Activated CD8-positive, alpha-beta memory T cell treated with anti-CD3 and anti-CD28 coated beads, Interleukin-2, amount 50 U/mL, for 48 hours (primary cell): ENCODE results near the gene ARHGEF5.
"Not testable (repeated sequence)": the region's sequence is repeated elsewhere in the genome, so short reads cannot be mapped to it uniquely, and the experiment has no call there.

Experiments used
- DNase-seq: peaks from one replicate; pipeline ENCODE4 v3.0.0-alpha.2; 2020

The ARHGEF5 gene

GRCh38 chr7:144355176-144355822 is at the start of gene ARHGEF5:
Gene ARHGEF5, plus strand, starts transcription at chr7:144355402. Its CDS starts 7,268 bp downstream, at chr7:144362670.
- not testable (repeated sequence) for DNase-seq

DNA sequence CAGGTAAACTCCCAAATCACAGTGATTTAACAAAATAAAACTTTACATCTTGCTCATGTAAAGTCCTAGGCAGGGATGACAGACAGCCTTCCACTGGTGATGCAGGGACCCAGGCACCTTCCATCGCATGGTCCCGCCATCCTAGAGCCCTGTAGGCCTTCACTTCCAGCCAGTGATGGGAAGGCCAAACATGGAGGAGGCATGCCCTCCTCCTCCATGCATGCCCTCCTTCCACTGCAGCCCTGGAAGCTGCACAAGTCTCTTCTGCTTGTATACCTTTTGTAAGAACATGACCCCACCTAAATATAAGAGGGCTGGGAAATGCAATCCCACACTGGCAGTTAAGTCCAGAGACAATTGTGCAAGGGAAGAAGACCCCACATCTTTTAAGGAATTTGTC is 45.5 kb upstream of the ARHGEF5 start:
- DNase-seq: not testable (repeated sequence)

GRCh38 chr7:144311218-144311617 is 44.0 kb upstream of the ARHGEF5 start:
- DNase-seq: not testable (repeated sequence)

DNA sequence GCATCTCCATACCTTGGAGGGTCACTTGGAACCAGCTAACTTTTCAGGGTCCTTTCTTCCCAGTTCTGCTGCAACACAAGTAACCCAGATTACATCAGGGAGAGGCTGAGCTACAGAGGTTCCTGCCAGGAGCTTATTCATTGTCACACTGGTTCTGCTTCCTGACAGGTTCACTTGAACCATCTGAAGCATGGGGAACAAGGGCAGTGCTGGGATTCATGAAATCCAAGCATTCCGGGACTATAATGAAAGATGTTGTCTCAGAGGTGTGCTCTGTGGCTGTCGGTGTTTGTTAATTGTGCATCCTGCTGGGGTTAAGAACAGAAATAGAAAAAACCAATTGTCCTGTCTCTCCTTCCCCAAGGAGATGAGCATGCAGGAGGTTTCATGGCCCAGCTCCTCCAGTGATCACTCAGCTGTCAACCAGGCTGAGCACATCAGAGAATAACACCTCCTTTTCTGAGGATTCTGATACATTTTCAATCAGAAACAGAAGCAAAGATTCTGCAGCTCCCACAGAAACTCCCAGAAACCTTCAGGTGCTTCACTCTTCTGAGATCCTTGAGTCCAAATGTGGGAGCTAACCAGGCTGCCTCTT is 43.2 kb upstream of the ARHGEF5 start, which contains the start of gene OR2A1:
Gene OR2A1 (plus strand): TSS at position 548 of the 598 bp plus-strand sequence. CDS start 5,706 bp downstream, outside the sequence.
- DNase-seq: not testable (repeated sequence)

- DNase-seq: not testable (repeated sequence)
These were observed 37.7 kb upstream of the ARHGEF5 start for GRCh38 chr7:144317537-144317936.

- DNase-seq: not testable (repeated sequence)
These were observed 35.7 kb upstream of the ARHGEF5 start for GRCh38 chr7:144319547-144319946.

- not testable (repeated sequence) for DNase-seq
These were observed 33.5 kb upstream of the ARHGEF5 start for GRCh38 chr7:144321677-144322206.

DNA sequence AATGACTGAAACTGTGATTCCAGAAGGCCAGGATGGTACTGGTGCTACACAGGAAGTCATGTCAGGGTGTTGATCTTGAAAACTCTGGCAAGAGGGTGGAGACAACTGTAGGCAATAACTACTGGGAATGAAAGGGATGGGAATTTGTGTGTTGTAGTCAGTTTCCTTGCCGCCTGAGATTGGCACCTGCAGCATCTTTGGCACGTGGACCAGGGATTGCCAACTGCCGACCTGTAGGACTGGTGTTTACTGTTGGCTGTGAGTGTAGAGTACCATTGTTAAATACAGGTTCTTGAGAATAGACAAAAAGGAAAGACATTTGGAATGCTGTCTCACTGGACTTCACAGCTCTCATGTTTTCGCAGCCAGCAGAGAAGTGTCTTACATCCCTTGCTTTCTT is 31.8 kb upstream of the ARHGEF5 start:
- not testable (repeated sequence) for DNase-seq

- DNase-seq: not testable (repeated sequence)
These were observed 29.3 kb upstream of the ARHGEF5 start for GRCh38 chr7:144325868-144326267.

- DNase-seq: not testable (repeated sequence)
These were observed 25.2 kb upstream of the ARHGEF5 start for GRCh38 chr7:144330044-144330443.

DNA sequence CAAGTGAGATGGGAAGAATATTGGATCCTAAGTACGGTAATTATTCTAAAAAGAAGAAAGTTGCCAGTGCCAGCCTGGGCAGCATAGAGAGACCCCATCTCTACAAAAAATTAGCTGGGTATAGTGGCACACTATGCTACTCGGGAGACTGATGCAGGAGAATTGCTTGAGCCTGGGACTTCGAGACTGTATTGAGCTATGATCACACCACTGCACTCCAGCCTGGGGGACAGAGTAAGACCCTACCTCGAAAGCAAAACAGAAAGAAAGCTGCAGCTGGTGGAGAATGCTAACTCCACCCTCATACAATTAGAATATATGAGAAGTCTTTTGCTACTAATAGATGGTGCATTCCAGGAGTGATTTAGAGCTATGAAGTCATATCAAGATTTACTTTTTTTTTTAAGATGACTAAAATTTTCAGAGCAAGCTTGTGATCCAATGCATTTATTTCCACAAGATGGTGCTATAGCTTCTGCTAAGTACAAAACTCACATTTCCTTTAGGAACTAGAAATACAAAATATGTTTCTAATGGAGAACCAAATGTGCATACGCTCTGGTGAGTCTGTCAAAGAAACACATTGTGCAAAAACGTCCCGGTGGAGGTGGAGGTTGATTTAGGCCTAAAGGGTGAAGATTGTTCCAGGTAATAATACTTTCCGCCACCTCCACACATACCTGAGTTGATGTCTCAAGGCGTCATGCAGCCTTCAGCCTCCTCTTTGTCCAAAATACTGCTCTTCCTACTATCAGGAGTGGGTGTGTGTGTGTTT is 23.8 kb upstream of the ARHGEF5 start:
- DNase-seq: not testable (repeated sequence)

GRCh38 chr7:144331996-144332288 is 23.3 kb upstream of the ARHGEF5 start:
- not testable (repeated sequence) for DNase-seq

- not testable (repeated sequence) for DNase-seq
These were observed 6.6 kb upstream of the ARHGEF5 start for GRCh38 chr7:144348625-144349024.

- not testable (repeated sequence) for DNase-seq
These were observed 3.5 kb upstream of the ARHGEF5 start for GRCh38 chr7:144351667-144352066.

DNA sequence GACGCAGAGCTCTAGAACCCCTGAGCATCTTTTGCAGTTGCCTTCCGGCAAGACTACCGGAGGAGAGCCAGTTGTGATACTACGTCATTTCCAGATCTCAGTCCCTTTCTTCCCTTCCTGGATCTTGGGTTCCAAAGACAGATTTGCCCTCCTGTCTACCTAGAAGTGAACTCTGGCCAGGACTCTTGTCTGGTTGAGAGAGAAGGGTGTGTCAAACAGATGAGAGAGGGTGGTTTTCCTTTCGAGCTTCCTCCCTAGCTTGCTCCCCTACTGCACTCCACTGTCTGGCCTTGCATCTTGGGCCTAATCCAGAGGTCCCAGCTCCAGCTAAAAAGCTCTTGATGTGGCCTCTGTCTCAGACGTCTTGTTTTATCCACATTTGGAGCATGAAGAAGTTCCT is 983 bp downstream of the ARHGEF5 start:
- not testable (repeated sequence) for DNase-seq

- not testable (repeated sequence) for DNase-seq
These were observed 1.7 kb downstream of the ARHGEF5 start for GRCh38 chr7:144356860-144357259.

DNA sequence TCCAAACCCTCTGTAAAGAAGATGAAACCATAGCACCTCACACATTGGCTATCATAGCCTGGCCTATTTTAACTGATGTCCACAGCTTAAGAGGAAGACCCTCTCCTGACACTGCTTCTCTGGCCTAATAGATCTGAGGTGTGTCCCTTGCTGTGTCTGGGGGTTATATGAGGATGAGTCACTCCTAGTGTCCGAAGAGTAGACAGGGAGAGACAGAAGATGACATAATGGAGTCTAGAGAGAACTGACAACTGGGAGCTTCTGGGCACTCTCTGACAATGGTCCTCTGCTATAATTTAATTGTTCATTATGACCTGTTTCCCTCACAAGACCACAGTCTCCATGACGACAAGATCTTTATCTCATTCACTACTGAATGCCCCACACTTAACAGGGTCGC is 6.9 kb downstream of the ARHGEF5 start:
- DNase-seq: not testable (repeated sequence)

- not testable (repeated sequence) for DNase-seq
These were observed 10.3 kb downstream of the ARHGEF5 start for GRCh38 chr7:144365523-144365922.

- DNase-seq: not testable (repeated sequence)
These were observed 12.0 kb downstream of the ARHGEF5 start for GRCh38 chr7:144367250-144367649.

- not testable (repeated sequence) for DNase-seq
These were observed 14.0 kb downstream of the ARHGEF5 start for GRCh38 chr7:144369221-144369620.

DNA sequence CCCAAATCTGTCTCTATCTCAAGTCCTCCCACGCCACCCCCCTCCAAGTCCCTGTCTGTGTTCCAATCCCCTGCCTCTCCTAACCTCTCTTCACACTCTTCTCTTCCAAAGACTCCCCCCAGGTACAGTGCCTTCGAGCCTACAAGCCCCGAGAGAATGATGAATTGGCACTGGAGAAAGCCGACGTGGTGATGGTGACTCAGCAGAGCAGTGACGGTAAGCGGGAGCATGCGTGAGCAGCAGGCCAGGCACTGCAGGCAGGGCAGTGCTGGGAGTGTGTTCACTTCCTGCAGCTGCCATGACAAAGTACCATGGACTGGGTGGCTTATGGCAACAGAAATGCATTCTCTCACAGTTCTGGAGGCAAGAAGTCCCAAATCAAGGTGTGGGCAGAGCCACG is 23.4 kb downstream of the ARHGEF5 start:
- DNase-seq: no peak

GRCh38 chr7:144379776-144380384 is 24.7 kb downstream of the ARHGEF5 start:
- DNase-seq: peak; percentile 22

DNA sequence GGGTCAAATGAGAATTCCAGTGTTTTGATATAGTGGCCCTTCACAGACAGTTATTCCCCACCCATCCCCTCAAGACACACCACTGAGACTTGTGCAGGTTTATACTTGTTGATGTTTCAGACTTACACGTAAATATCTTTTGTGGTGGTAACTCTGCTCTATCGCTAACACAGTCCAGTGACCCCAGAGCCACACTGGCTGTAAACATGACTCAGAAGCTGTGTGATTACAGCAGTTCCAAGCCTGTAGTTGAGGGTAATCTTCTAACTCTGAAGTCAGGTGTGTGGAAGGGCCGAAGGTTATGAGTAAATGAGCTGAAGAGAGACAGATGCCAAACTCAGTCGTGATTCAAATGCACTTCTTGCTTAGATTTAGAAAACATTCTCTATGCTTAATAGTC is 28.9 kb downstream of the ARHGEF5 start:
- DNase-seq: no peak
